T-helper 1 cell treated with Interleukin-12 subunit alpha and Interleukin-12 subunit beta and Interleukin-4 antibody, amounts not matched to agents 30 μg/mL and 1 μg/mL, for 36 hours (primary cell): ENCODE results near the gene FCER1A.

Experiments used
- H3K27ac Mint-ChIP-seq: one replicate; pipeline ENCODE4 v1.8.0; 2021; ENCODE audit warnings: mild to moderate bottlenecking, mixed read lengths
- H3K27me3 Mint-ChIP-seq: one replicate; pipeline ENCODE4 v1.8.0; 2021; ENCODE audit warnings: low read depth, mixed read lengths
- H3K36me3 Mint-ChIP-seq: one replicate; pipeline ENCODE4 v1.8.0; 2021; ENCODE audit warnings: low read depth, mixed read lengths
- H3K4me1 Mint-ChIP-seq: one replicate; pipeline ENCODE4 v1.8.0; 2021; ENCODE audit warnings: low read depth, mixed read lengths
- H3K4me3 Mint-ChIP-seq: one replicate; pipeline ENCODE4 v1.8.0; 2021; ENCODE audit warnings: mild to moderate bottlenecking, moderate library complexity, mixed read lengths
- H3K9me3 Mint-ChIP-seq: one replicate; pipeline ENCODE4 v1.8.0; 2021; ENCODE audit warnings: mixed read lengths

The FCER1A gene

GRCh38 chr1:159302095-159302494 is at the start of gene FCER1A:
Gene FCER1A, plus strand, starts transcription at chr1:159302336. Its CDS starts 29 bp downstream, at chr1:159302365.
- H3K27ac Mint-ChIP-seq: no peak within 1 kb of the TSS
- peaks cover 6% of the 10 kb centered on the region for H3K27me3 Mint-ChIP-seq
- no peaks in the 10 kb centered on the region for H3K4me1 Mint-ChIP-seq
- H3K36me3 Mint-ChIP-seq: no peaks in the 10 kb centered on the region
- H3K4me3 Mint-ChIP-seq: no peak within 1 kb of the TSS
- H3K9me3 Mint-ChIP-seq: no peaks in the 10 kb centered on the region

GRCh38 chr1:159261311-159261710 is 40.8 kb upstream of the FCER1A start:
- no peaks in the 10 kb centered on the region for H3K9me3 Mint-ChIP-seq
- H3K4me3 Mint-ChIP-seq: no peak overlapping the region
- no peak overlapping the region for H3K27ac Mint-ChIP-seq
- no peaks in the 10 kb centered on the region for H3K4me1 Mint-ChIP-seq
- no peaks in the 10 kb centered on the region for H3K36me3 Mint-ChIP-seq
- peaks cover 5% of the 10 kb centered on the region for H3K27me3 Mint-ChIP-seq

- no peak overlapping the region for H3K4me3 Mint-ChIP-seq
Measured at GRCh38 chr1:159261721-159262494, 40.2 kb upstream of the FCER1A start.

GRCh38 chr1:159266832-159267231 is 35.3 kb upstream of the FCER1A start:
- no peaks in the 10 kb centered on the region for H3K36me3 Mint-ChIP-seq
- no peaks in the 10 kb centered on the region for H3K9me3 Mint-ChIP-seq
- no peaks in the 10 kb centered on the region for H3K27me3 Mint-ChIP-seq
- no peak overlapping the region for H3K4me3 Mint-ChIP-seq
- H3K4me1 Mint-ChIP-seq: no peaks in the 10 kb centered on the region
- H3K27ac Mint-ChIP-seq: no peak overlapping the region

More at GRCh38 chr1:159261721-159262494, 40.2 kb upstream of the FCER1A start:
- H3K9me3 Mint-ChIP-seq: no peaks in the 10 kb centered on the region
- H3K27ac Mint-ChIP-seq: no peak overlapping the region
- no peaks in the 10 kb centered on the region for H3K4me1 Mint-ChIP-seq
- H3K27me3 Mint-ChIP-seq: peaks cover 5% of the 10 kb centered on the region
- no peaks in the 10 kb centered on the region for H3K36me3 Mint-ChIP-seq

- no peaks in the 10 kb centered on the region for H3K4me1 Mint-ChIP-seq
- H3K27me3 Mint-ChIP-seq: no peaks in the 10 kb centered on the region
- no peaks in the 10 kb centered on the region for H3K9me3 Mint-ChIP-seq
- H3K36me3 Mint-ChIP-seq: no peaks in the 10 kb centered on the region
- no peak overlapping the region for H3K4me3 Mint-ChIP-seq
- no peak overlapping the region for H3K27ac Mint-ChIP-seq
Measured at GRCh38 chr1:159274631-159275030, 27.5 kb upstream of the FCER1A start.

- Mint-ChIP-seq H3K27ac (no peak overlapping the region), H3K27me3 (no peaks in the 10 kb centered on the region), H3K36me3 (no peaks in the 10 kb centered on the region), H3K4me3 (no peak overlapping the region), H3K4me1 (no peaks in the 10 kb centered on the region), H3K9me3 (no peaks in the 10 kb centered on the region)
Measured at GRCh38 chr1:159275891-159276290, 26.2 kb upstream of the FCER1A start.

GRCh38 chr1:159279773-159280172 is 22.4 kb upstream of the FCER1A start:
- H3K4me1 Mint-ChIP-seq: no peaks in the 10 kb centered on the region
- H3K36me3 Mint-ChIP-seq: no peaks in the 10 kb centered on the region
- no peak overlapping the region for H3K4me3 Mint-ChIP-seq
- no peak overlapping the region for H3K27ac Mint-ChIP-seq
- no peaks in the 10 kb centered on the region for H3K9me3 Mint-ChIP-seq
- H3K27me3 Mint-ChIP-seq: no peaks in the 10 kb centered on the region

- Mint-ChIP-seq H3K36me3 (no peaks in the 10 kb centered on the region), H3K4me3 (no peak overlapping the region), H3K27me3 (no peaks in the 10 kb centered on the region), H3K4me1 (no peaks in the 10 kb centered on the region), H3K9me3 (no peaks in the 10 kb centered on the region), H3K27ac (no peak overlapping the region)
Measured at GRCh38 chr1:159282118-159282517, 20.0 kb upstream of the FCER1A start.

GRCh38 chr1:159289060-159289459 is 13.1 kb upstream of the FCER1A start:
- Mint-ChIP-seq H3K27ac (no peak overlapping the region), H3K9me3 (no peaks in the 10 kb centered on the region), H3K4me3 (no peak overlapping the region), H3K27me3 (no peaks in the 10 kb centered on the region), H3K36me3 (no peaks in the 10 kb centered on the region), H3K4me1 (no peaks in the 10 kb centered on the region)

GRCh38 chr1:159291424-159291823 is 10.7 kb upstream of the FCER1A start:
- Mint-ChIP-seq H3K27me3 (no peaks in the 10 kb centered on the region), H3K9me3 (no peaks in the 10 kb centered on the region), H3K4me3 (no peak overlapping the region), H3K27ac (no peak overlapping the region), H3K4me1 (no peaks in the 10 kb centered on the region), H3K36me3 (no peaks in the 10 kb centered on the region)

- Mint-ChIP-seq H3K36me3 (no peaks in the 10 kb centered on the region), H3K4me3 (no peak overlapping the region), H3K9me3 (no peaks in the 10 kb centered on the region), H3K27ac (no peak overlapping the region), H3K27me3 (peaks cover 6% of the 10 kb centered on the region), H3K4me1 (no peaks in the 10 kb centered on the region)
Measured at GRCh38 chr1:159296706-159297375, 5.3 kb upstream of the FCER1A start.

- H3K9me3 Mint-ChIP-seq: no peaks in the 10 kb centered on the region
- no peak overlapping the region for H3K4me3 Mint-ChIP-seq
- no peak overlapping the region for H3K27ac Mint-ChIP-seq
- H3K4me1 Mint-ChIP-seq: no peaks in the 10 kb centered on the region
- peaks cover 6% of the 10 kb centered on the region for H3K27me3 Mint-ChIP-seq
- H3K36me3 Mint-ChIP-seq: no peaks in the 10 kb centered on the region
Measured at GRCh38 chr1:159300146-159300545, 2.0 kb upstream of the FCER1A start.

- Mint-ChIP-seq H3K4me3 (no peak overlapping the region), H3K36me3 (no peaks in the 10 kb centered on the region), H3K27me3 (no peaks in the 10 kb centered on the region), H3K4me1 (no peaks in the 10 kb centered on the region), H3K9me3 (no peaks in the 10 kb centered on the region), H3K27ac (no peak overlapping the region)
Measured at GRCh38 chr1:159307346-159308020, 5.3 kb downstream of the FCER1A start.

- Mint-ChIP-seq H3K27me3 (no peaks in the 10 kb centered on the region), H3K36me3 (no peaks in the 10 kb centered on the region), H3K4me1 (no peaks in the 10 kb centered on the region), H3K4me3 (no peak overlapping the region), H3K27ac (no peak overlapping the region), H3K9me3 (no peaks in the 10 kb centered on the region)
Measured at GRCh38 chr1:159311679-159312078, 9.5 kb downstream of the FCER1A start.

GRCh38 chr1:159315381-159315780 is 13.2 kb downstream of the FCER1A start:
- H3K4me3 Mint-ChIP-seq: no peak overlapping the region
- H3K36me3 Mint-ChIP-seq: no peaks in the 10 kb centered on the region
- no peak overlapping the region for H3K27ac Mint-ChIP-seq
- no peaks in the 10 kb centered on the region for H3K27me3 Mint-ChIP-seq
- H3K9me3 Mint-ChIP-seq: no peaks in the 10 kb centered on the region
- no peaks in the 10 kb centered on the region for H3K4me1 Mint-ChIP-seq
